CD14-positive monocyte (primary cell): ENCODE data around the gene TPD52L1. TPM values are rescaled to one million over a fixed set of nuclear protein-coding genes. Genes with fewer than 3 reads are reported as not detected.

ENCODE experiments used
- DNase-seq, 3 donors: peaks; one replicate each; pipeline ENCODE4 v3.0.0-alpha.2; 2011 to 2022
- H2AFZ ChIP-seq: 2 replicates; pipeline ENCODE4 v1.6.0; 2012; ENCODE audit warnings: mild to moderate bottlenecking, low read depth, low read length, inconsistent platforms; ENCODE audit not compliant: insufficient read depth, poor library complexity, severe bottlenecking
- H3K27ac ChIP-seq, 2 donors: 1 replicate in 1 of 2; 2 replicates in 1 of 2; pipeline ENCODE4 v1.5.1; 2012 to 2013; ENCODE audit warnings: low read length in 2 of 2, control low read depth in 1 of 2, inconsistent platforms in 1 of 2, low read depth in 1 of 2, mild to moderate bottlenecking in 1 of 2
- H3K27me3 ChIP-seq, 2 donors: one replicate each; pipeline versions ENCODE4 v1.6.0 to v1.6.1; 2011 to 2013; ENCODE audit warnings: low read length in 2 of 2; ENCODE audit not compliant: control insufficient read depth in 2 of 2, insufficient read depth in 2 of 2
- H3K36me3 ChIP-seq, 2 donors: replicated peaks in 1 of 2; 1 replicate in 1 of 2; 2 replicates in 1 of 2; pipeline versions ENCODE4 v1.5.1 to v1.6.1; 2012 to 2013; ENCODE audit warnings: low read length in 2 of 2, control low read depth in 1 of 2, inconsistent platforms in 1 of 2, mild to moderate bottlenecking in 1 of 2; ENCODE audit not compliant: insufficient read depth in 2 of 2, control insufficient read depth in 1 of 2
- H3K4me1 ChIP-seq, 2 donors: 1 replicate in 1 of 2; 2 replicates in 1 of 2; pipeline versions ENCODE4 v1.5.1 to v1.6.1; 2012 to 2013; ENCODE audit warnings: low read length in 2 of 2, control low read depth in 1 of 2, inconsistent platforms in 1 of 2, mild to moderate bottlenecking in 1 of 2, moderate library complexity in 1 of 2; ENCODE audit not compliant: insufficient read depth in 2 of 2, control insufficient read depth in 1 of 2
- H3K4me2 ChIP-seq: replicated peaks from 2 replicates; pipeline ENCODE3; 2012; ENCODE audit warnings: low read length, moderate library complexity, mild to moderate bottlenecking; ENCODE audit not compliant: poor library complexity, severe bottlenecking; ENCODE audit errors: extremely low read depth
- H3K4me3 ChIP-seq, 3 experiments: fragments of 200-600 bp in 1 of 3; sonication (generic) in 1 of 3; replicated peaks in 1 of 3; 1 replicate in 2 of 3; 2 replicates in 1 of 3; pipeline ENCODE4 v1.5.1; 2011 to 2013; ENCODE audit warnings: low read length in 3 of 3, mild to moderate bottlenecking in 3 of 3, control low read depth in 2 of 3, low read depth in 2 of 3, inconsistent platforms in 1 of 3, moderate library complexity in 1 of 3
- H3K79me2 ChIP-seq: 2 replicates; pipeline ENCODE4 v1.6.0; 2012; ENCODE audit warnings: mild to moderate bottlenecking, control low read depth, inconsistent platforms, low read length, moderate library complexity; ENCODE audit not compliant: insufficient read depth
- H3K9ac ChIP-seq: 2 replicates; pipeline ENCODE4 v1.6.0; 2017; ENCODE audit warnings: low read length, mild to moderate bottlenecking; ENCODE audit not compliant: insufficient read depth, poor library complexity, severe bottlenecking
- H3K9me3 ChIP-seq, 2 donors: replicated peaks in 1 of 2; 1 replicate in 1 of 2; 2 replicates in 1 of 2; pipeline versions ENCODE4 v1.5.1 to v1.6.1; 2012 to 2013; ENCODE audit warnings: low read length in 2 of 2, control low read depth in 1 of 2; ENCODE audit not compliant: control insufficient read depth in 1 of 2, insufficient read depth in 1 of 2
- H4K20me1 ChIP-seq: 2 replicates; pipeline ENCODE4 v1.6.0; 2012; ENCODE audit warnings: mild to moderate bottlenecking, low read length, control low read depth, moderate library complexity; ENCODE audit not compliant: insufficient read depth
- H3K27ac Mint-ChIP-seq, 7 donors: one replicate each; pipeline ENCODE4 v1.8.0; 2020; ENCODE audit warnings: mild to moderate bottlenecking in 7 of 7, mixed read lengths in 7 of 7, moderate library complexity in 6 of 7, inconsistent platforms in 2 of 7
- H3K27me3 Mint-ChIP-seq, 3 donors: one replicate each; pipeline ENCODE4 v1.8.0; 2021 to 2022; ENCODE audit warnings: low read depth in 3 of 3, mild to moderate bottlenecking in 3 of 3, mixed read lengths in 3 of 3, moderate library complexity in 3 of 3, inconsistent platforms in 1 of 3
- H3K36me3 Mint-ChIP-seq, 2 donors: one replicate each; pipeline ENCODE4 v1.8.0; 2020; ENCODE audit warnings: mixed read lengths in 2 of 2, inconsistent platforms in 1 of 2, mild to moderate bottlenecking in 1 of 2
- H3K4me1 Mint-ChIP-seq: one replicate; pipeline ENCODE4 v1.8.0; 2020; ENCODE audit warnings: mild to moderate bottlenecking, mixed read lengths
- H3K4me3 Mint-ChIP-seq, 2 donors: one replicate each; pipeline ENCODE4 v1.8.0; 2020; ENCODE audit warnings: mild to moderate bottlenecking in 2 of 2, mixed read lengths in 2 of 2, moderate library complexity in 1 of 2
- H3K9me3 Mint-ChIP-seq, 7 donors: one replicate each; pipeline ENCODE4 v1.8.0; 2020 to 2022; ENCODE audit warnings: mixed read lengths in 7 of 7, mild to moderate bottlenecking in 6 of 7, moderate library complexity in 6 of 7, inconsistent platforms in 2 of 7
- CTCF ChIP-seq: fragments of 200-600 bp; IDR thresholded peaks from one replicate; pipeline ENCODE4 v1.8.0; 2022; ENCODE audit warnings: antibody characterized with exemption, mild to moderate bottlenecking
- WGBS: methylation state at CpG from one replicate; pipeline ENCODE4 v1.1.5; 2013; ENCODE audit warnings: missing lambda C conversion rate; ENCODE audit not compliant: insufficient coverage; 5-methylcytosine and 5-hydroxymethylcytosine counted together
- intact Hi-C, 2 donors: fragments of 100-400 bp; cut with micrococcal nuclease; formaldehyde crosslinking; loops; one replicate each; pipeline versions ENCODE4 v1.15.0 to v1.15.1; 2023
- polyA plus RNA-seq, 3 donors: library from polyadenylated mRNA; depleted of rRNA in 1 of 3; unstranded in 2 of 3; stranded (reverse) in 1 of 3; fragments of 300-500 nt in 2 of 3; fragments of >200 nt in 1 of 3; fragmentation: Illumina TruSeq in 2 of 3; gene quantifications; 1 replicate in 2 of 3; 2 replicates in 1 of 3; pipeline ENCODE4 v1.2.3, GENCODE V29; 2012 to 2021

TPD52L1 gene
- polyA plus RNA-seq, 3 donors: not detected

GRCh38 chr6:125254321-125254720, 100.7 kb downstream of the TPD52L1 start:
- Mint-ChIP-seq H3K36me3 (no peaks in the 10 kb centered on the region), H3K4me3 (no peak overlapping the region)

GRCh38 chr6:125255201-125255600, 101.6 kb downstream of the TPD52L1 start:
- no peaks in the 10 kb centered on the region for H3K27me3 ChIP-seq
- H3K4me3 ChIP-seq: no peak overlapping the region
- no peaks in the 10 kb centered on the region for H3K36me3 ChIP-seq
- no peak overlapping the region for H3K4me2 ChIP-seq
- intact Hi-C loops: loop anchor here in 1 of 2 donors (5.0 kb wide), 1 partner anchor 58 kb away; no protein-coding TSS in a partner anchor
- H3K79me2 ChIP-seq: no peaks in the 10 kb centered on the region
- H3K9ac ChIP-seq: no peak overlapping the region
- peaks cover 15% of the 10 kb centered on the region for H3K4me1 Mint-ChIP-seq
- WGBS: 74% methylated on average over 3 of the region's 3 CpGs
- H3K27me3 Mint-ChIP-seq: peaks cover 0 to 3% (median 0%) of the 10 kb centered on the region in 3 donors
- no peak overlapping the region for H3K27ac ChIP-seq
- no peaks in the 10 kb centered on the region for H3K9me3 Mint-ChIP-seq
- peaks cover 14 to 15% of the 10 kb centered on the region in 2 donors for H3K4me1 ChIP-seq
- H3K36me3 Mint-ChIP-seq: no peaks in the 10 kb centered on the region
- DNase-seq: no peak
- H3K9me3 ChIP-seq: no peaks in the 10 kb centered on the region
- H3K4me3 Mint-ChIP-seq: no peak overlapping the region
- H3K27ac Mint-ChIP-seq: no peak overlapping the region
- H4K20me1 ChIP-seq: no peaks in the 10 kb centered on the region
- no peak overlapping the region for H2AFZ ChIP-seq
- TF ChIP-seq CTCF: no peak

More at GRCh38 chr6:125254321-125254720, 100.7 kb downstream of the TPD52L1 start:
- Histone ChIP-seq H3K9ac (no peak overlapping the region), H3K9me3 (no peaks in the 10 kb centered on the region), H3K36me3 (no peaks in the 10 kb centered on the region), H4K20me1 (no peaks in the 10 kb centered on the region), H3K4me1 (peaks cover 13 to 14% of the 10 kb centered on the region in 2 donors), H3K79me2 (no peaks in the 10 kb centered on the region), H3K27me3 (no peaks in the 10 kb centered on the region), H3K4me2 (no peak overlapping the region), H2AFZ (no peak overlapping the region), H3K4me3 (no peak overlapping the region), H3K27ac (no peak overlapping the region)
- peaks cover 0 to 3% (median 0%) of the 10 kb centered on the region in 3 donors for H3K27me3 Mint-ChIP-seq
- WGBS: no CpG with 5 or more reads among the region's 3 CpGs
- peaks cover 13% of the 10 kb centered on the region for H3K4me1 Mint-ChIP-seq
- no peak overlapping the region for H3K27ac Mint-ChIP-seq
- TF ChIP-seq CTCF: no peak
- no peaks in the 10 kb centered on the region for H3K9me3 Mint-ChIP-seq
- DNase-seq: no peak
- intact Hi-C loops: no loop called here
